Cardiac fibroblast (primary cell): ENCODE data around the gene ADGRA1.
"Not testable (repeated sequence)": the region's sequence is repeated elsewhere in the genome, so short reads cannot be mapped to it uniquely, and the experiment has no call there.

ENCODE experiments used
- DNase-seq, 2 donors: peaks; one replicate each; pipeline versions ENCODE4 v3.0.0 to v3.0.0-alpha.2; 2010; ENCODE audit warnings: low read depth in 2 of 2
- H3K4me3 ChIP-seq, 2 donors: replicated peaks in 1 of 2; 1 replicate in 1 of 2; 2 replicates in 1 of 2; pipeline ENCODE4 v1.5.1; 2011; ENCODE audit warnings: low read depth in 2 of 2, low read length in 2 of 2, mild to moderate bottlenecking in 2 of 2, moderate library complexity in 1 of 2
- CTCF ChIP-seq: IDR thresholded peaks from one replicate; pipeline ENCODE4 v1.5.1; 2011; ENCODE audit warnings: low read depth, mild to moderate bottlenecking, low read length, inconsistent platforms

The ADGRA1 gene

GRCh38 chr10:133173860-133174640 is 86.3 kb downstream of the ADGRA1 start:
- no peak for DNase-seq
- no peak for TF ChIP-seq CTCF
- H3K4me3 ChIP-seq = no peak overlapping the region

GRCh38 chr10:133174689-133175263 is 87.1 kb downstream of the ADGRA1 start:
- no peak for TF ChIP-seq CTCF
- H3K4me3 ChIP-seq = no peak overlapping the region
- no peak for DNase-seq

- not testable (repeated sequence) for DNase-seq, H3K4me3 ChIP-seq
These were observed 87.9 kb downstream of the ADGRA1 start for GRCh38 chr10:133175624-133176023.

- TF ChIP-seq CTCF = no peak
- no peak overlapping the region for H3K4me3 ChIP-seq
- no peak for DNase-seq
These were observed 88.8 kb downstream of the ADGRA1 start for GRCh38 chr10:133176546-133176945.

- no peak for TF ChIP-seq CTCF
- H3K4me3 ChIP-seq = no peak overlapping the region
- no peak for DNase-seq
These were observed 89.8 kb downstream of the ADGRA1 start for GRCh38 chr10:133177380-133178157.

- no peak overlapping the region for H3K4me3 ChIP-seq
- no peak for TF ChIP-seq CTCF
- DNase-seq = no peak
These were observed 90.8 kb downstream of the ADGRA1 start for GRCh38 chr10:133178357-133179127.
